Effector CD8-positive, alpha-beta T cell (primary cell): ENCODE results near the gene REXO4.
"Not testable (repeated sequence)": the region's sequence is repeated elsewhere in the genome, so short reads cannot be mapped to it uniquely, and the experiment has no call there.

Source experiments
- DNase-seq: peaks from one replicate; lab custom pipeline; 2025; lab: John Stamatoyannopoulos, UW

Gene REXO4

GRCh38 chr9:133420392-133420827 is 2.6 kb upstream of the REXO4 start:
- no peak for DNase-seq

- DNase-seq = no peak
Measured at GRCh38 chr9:133419005-133419404, 1.2 kb upstream of the REXO4 start.

GRCh38 chr9:133415170-133415569 is 2.6 kb downstream of the REXO4 start:
- DNase-seq = no peak

GRCh38 chr9:133408042-133408441 is 9.8 kb downstream of the REXO4 start:
- no peak for DNase-seq

GRCh38 chr9:133406480-133407307 is 11.1 kb downstream of the REXO4 start:
- DNase-seq = peak; percentile 59

GRCh38 chr9:133405508-133406438 is 12.0 kb downstream of the REXO4 start:
- no peak for DNase-seq

- no peak for DNase-seq
Measured at GRCh38 chr9:133404454-133405002, 13.3 kb downstream of the REXO4 start.

GRCh38 chr9:133403766-133404453 is 13.9 kb downstream of the REXO4 start:
- DNase-seq = peak; percentile 32

GRCh38 chr9:133402689-133403088 is 15.1 kb downstream of the REXO4 start:
- no peak for DNase-seq

GRCh38 chr9:133401588-133401987 is 16.2 kb downstream of the REXO4 start:
- DNase-seq = no peak

GRCh38 chr9:133400292-133400691 is 17.5 kb downstream of the REXO4 start:
- no peak for DNase-seq

GRCh38 chr9:133397895-133398294 is 19.9 kb downstream of the REXO4 start:
- no peak for DNase-seq

- no peak for DNase-seq
Measured at GRCh38 chr9:133397370-133397769, 20.4 kb downstream of the REXO4 start.

GRCh38 chr9:133396952-133397351 is 20.9 kb downstream of the REXO4 start:
- no peak for DNase-seq

GRCh38 chr9:133394687-133395271 is 23.0 kb downstream of the REXO4 start:
- DNase-seq = no peak

GRCh38 chr9:133393399-133393798 is 24.4 kb downstream of the REXO4 start:
- DNase-seq = no peak

- not testable (repeated sequence) for DNase-seq
Measured at GRCh38 chr9:133392308-133392707, 25.5 kb downstream of the REXO4 start.

GRCh38 chr9:133391449-133391848 is 26.4 kb downstream of the REXO4 start:
- DNase-seq = not testable (repeated sequence)

- DNase-seq = no peak
Measured at GRCh38 chr9:133390713-133391112, 27.1 kb downstream of the REXO4 start.

GRCh38 chr9:133389562-133389961 is 28.2 kb downstream of the REXO4 start:
- DNase-seq = no peak

- DNase-seq = no peak
Measured at GRCh38 chr9:133389025-133389557, 28.7 kb downstream of the REXO4 start.
